Neural cell (in vitro differentiated cells): Measurements from ENCODE around the gene RAPGEF4. TPM values are rescaled to one million over a fixed set of nuclear protein-coding genes. Genes with fewer than 3 reads are reported as not detected.

Source experiments
- H2AFZ ChIP-seq: fragments of 200-600, 300-800 bp; sonication (generic), shearing (Covaris generic); 2 replicates; pipeline ENCODE4 v1.6.0; 2014; ENCODE audit warnings: low read depth, mild to moderate bottlenecking, antibody characterized with exemption, low read length, moderate library complexity
- H3F3A ChIP-seq: fragments of 200-600 bp; shearing (Covaris generic); 2 replicates; pipeline ENCODE4 v1.6.1; 2016; ENCODE audit warnings: mild to moderate bottlenecking, moderate library complexity, mixed read lengths, antibody characterized with exemption, low read length; ENCODE audit not compliant: insufficient read depth, poor library complexity, severe bottlenecking
- H3K27ac ChIP-seq: fragments of 200-600, 300-800 bp; sonication (generic), shearing (Covaris generic); 2 replicates; pipeline ENCODE4 v1.5.1; 2014; ENCODE audit warnings: mild to moderate bottlenecking, low read length, moderate library complexity
- H3K27me3 ChIP-seq: fragments of 300-800, 200-600 bp; sonication (generic), shearing (Covaris generic); 2 replicates; pipeline ENCODE4 v1.6.0; 2014; ENCODE audit warnings: mild to moderate bottlenecking, low read depth, low read length, moderate library complexity; ENCODE audit not compliant: insufficient read depth
- H3K36me3 ChIP-seq: fragments of 300-800, 200-600 bp; sonication (generic), shearing (Covaris generic); 2 replicates; pipeline ENCODE4 v1.5.1; 2014; ENCODE audit warnings: mild to moderate bottlenecking, antibody characterized with exemption, low read length, moderate library complexity; ENCODE audit not compliant: insufficient read depth
- H3K4me2 ChIP-seq: fragments of 300-800, 200-600 bp; sonication (generic), shearing (Covaris generic); 2 replicates; pipeline ENCODE4 v1.6.0; 2014; ENCODE audit warnings: mild to moderate bottlenecking, low read length
- H3K4me3 ChIP-seq: fragments of 300-800, 200-600 bp; sonication (generic), shearing (Covaris generic); 2 replicates; pipeline ENCODE4 v1.5.1; 2014; ENCODE audit warnings: mild to moderate bottlenecking, low read length, moderate library complexity
- H3K79me2 ChIP-seq: fragments of 200-600 bp; shearing (Covaris generic); replicated peaks from 2 replicates; pipeline ENCODE4 v1.6.0; 2014; ENCODE audit warnings: mild to moderate bottlenecking, low read length, moderate library complexity; ENCODE audit not compliant: insufficient read depth
- H3K9ac ChIP-seq: fragments of 300-800, 200-600 bp; sonication (generic), shearing (Covaris generic); 2 replicates; pipeline ENCODE4 v1.6.1; 2016; ENCODE audit warnings: mild to moderate bottlenecking, low read length, mixed read lengths
- H3K9me2 ChIP-seq: fragments of 200-600 bp; shearing (Covaris generic); 2 replicates; pipeline ENCODE4 v1.6.1; 2016; ENCODE audit warnings: mild to moderate bottlenecking, low read length, mixed read lengths; ENCODE audit not compliant: insufficient read depth
- H3K9me3 ChIP-seq: fragments of 200-600, 300-800 bp; sonication (generic), shearing (Covaris generic); 2 replicates; pipeline ENCODE4 v1.6.1; 2016; ENCODE audit warnings: mild to moderate bottlenecking, mixed run types, low read length, moderate library complexity, mixed read lengths
- H4K20me1 ChIP-seq: fragments of 200-600 bp; shearing (Covaris generic); 2 replicates; pipeline ENCODE4 v1.6.1; 2016; ENCODE audit warnings: mild to moderate bottlenecking, mixed run types; ENCODE audit not compliant: insufficient read depth
- CTCF ChIP-seq: fragments of 450-650 bp; IDR thresholded peaks from 2 replicates; pipeline ENCODE4 v1.5.1; 2014; ENCODE audit warnings: antibody characterized with exemption, mild to moderate bottlenecking, moderate library complexity; ENCODE audit not compliant: poor library complexity, severe bottlenecking
- EP300 ChIP-seq: fragments of 450-650 bp; conservative IDR thresholded peaks from 2 replicates; pipeline ENCODE4 v1.6.1; 2014; ENCODE audit warnings: antibody characterized with exemption, mild to moderate bottlenecking, moderate library complexity; ENCODE audit not compliant: poor library complexity, severe bottlenecking
- EZH2 ChIP-seq: fragments of 200-600, 300-800 bp; shearing (Covaris generic), sonication (generic); IDR thresholded peaks from 2 replicates; pipeline ENCODE4 v1.6.1; 2014; ENCODE audit warnings: antibody characterized with exemption, low read length, borderline replicate concordance, mild to moderate bottlenecking; ENCODE audit not compliant: insufficient read depth, poor library complexity, severe bottlenecking
- MXI1 ChIP-seq: fragments of 450-650 bp; conservative IDR thresholded peaks from 2 replicates; pipeline ENCODE4 v1.6.1; 2014; ENCODE audit warnings: antibody characterized with exemption, mild to moderate bottlenecking; ENCODE audit not compliant: poor library complexity, severe bottlenecking
- POLR2AphosphoS5 ChIP-seq: IDR thresholded peaks from 2 replicates; pipeline ENCODE4 v1.6.1; 2012
- RAD21 ChIP-seq: fragments of 450-650 bp; conservative IDR thresholded peaks from 2 replicates; pipeline ENCODE4 v1.6.1; 2014; ENCODE audit warnings: antibody characterized with exemption, mild to moderate bottlenecking, moderate library complexity
- REST ChIP-seq: IDR thresholded peaks from 2 replicates; pipeline ENCODE4 v1.6.1; 2012; ENCODE audit warnings: borderline replicate concordance
- SMC3 ChIP-seq: fragments of 450-650 bp; conservative IDR thresholded peaks from 2 replicates; pipeline ENCODE4 v1.6.1; 2014; ENCODE audit warnings: antibody characterized with exemption, mild to moderate bottlenecking, moderate library complexity; ENCODE audit not compliant: poor library complexity
- TAF1 ChIP-seq: IDR thresholded peaks from 2 replicates; pipeline ENCODE4 v1.6.1; 2012; ENCODE audit warnings: low read depth
- polyA plus RNA-seq: library from polyadenylated mRNA; depleted of rRNA; stranded (reverse); fragments of >200 nt; gene quantifications from 2 replicates; pipeline ENCODE4 v1.2.3, GENCODE V29; 2014

RAPGEF4 gene
- polyA plus RNA-seq, 1 donor from 2014 or later: 10.4 TPM

- Histone ChIP-seq H3K36me3 (no peaks in the 10 kb centered on the region), H3K9me2 (no peaks in the 10 kb centered on the region), H3F3A (no peaks in the 10 kb centered on the region), H2AFZ (no peak overlapping the region), H3K27ac (no peak overlapping the region), H3K27me3 (no peaks in the 10 kb centered on the region), H3K9me3 (no peaks in the 10 kb centered on the region), H4K20me1 (no peaks in the 10 kb centered on the region), H3K4me2 (no peak overlapping the region), H3K4me3 (no peak overlapping the region), H3K9ac (no peak overlapping the region), H3K79me2 (no peaks in the 10 kb centered on the region)
- no peak for TF ChIP-seq MXI1
- TF ChIP-seq RAD21: no peak
- TF ChIP-seq EP300: no peak
- no peak for TF ChIP-seq POLR2AphosphoS5
- no peak for TF ChIP-seq SMC3
- no peak for TF ChIP-seq REST
- no peak for TF ChIP-seq EZH2
Measured at GRCh38 chr2:172884336-172884735, 148.7 kb downstream of the RAPGEF4 start.

- Histone ChIP-seq H3K9me3 (no peaks in the 10 kb centered on the region), H3K9me2 (no peaks in the 10 kb centered on the region), H3K27me3 (no peaks in the 10 kb centered on the region), H4K20me1 (no peaks in the 10 kb centered on the region), H3K4me2 (no peak overlapping the region), H3F3A (no peaks in the 10 kb centered on the region), H3K4me3 (no peak overlapping the region), H3K79me2 (no peaks in the 10 kb centered on the region), H3K9ac (no peak overlapping the region), H2AFZ (no peak overlapping the region), H3K36me3 (no peaks in the 10 kb centered on the region), H3K27ac (no peak overlapping the region)
- TF ChIP-seq RAD21: no peak
- TF ChIP-seq MXI1: no peak
- no peak for TF ChIP-seq EZH2
- TF ChIP-seq CTCF: no peak
- TF ChIP-seq EP300: no peak
- TF ChIP-seq TAF1: no peak
- no peak for TF ChIP-seq REST
- no peak for TF ChIP-seq POLR2AphosphoS5
- TF ChIP-seq SMC3: no peak
Measured at GRCh38 chr2:172885996-172886395, 150.4 kb downstream of the RAPGEF4 start.
